Loucy (cell line): ENCODE measurements around the gene ARHGEF10L.

Experiments used
- H2AFZ ChIP-seq: fragments of 200-600 bp; sonication (generic); 2 replicates; pipeline ENCODE4 v1.6.0; 2016; ENCODE audit warnings: antibody characterized with exemption, mild to moderate bottlenecking, low read length, moderate library complexity
- H3F3A ChIP-seq: fragments of 200-600 bp; 2 replicates; pipeline ENCODE4 v1.6.0; 2016; ENCODE audit warnings: antibody characterized with exemption, low read depth, mild to moderate bottlenecking
- H3K27me3 ChIP-seq: fragments of 200-600 bp; sonication (generic); 2 replicates; pipeline ENCODE4 v1.6.1; 2014; ENCODE audit warnings: low read length, mild to moderate bottlenecking; ENCODE audit not compliant: insufficient read depth, poor library complexity, severe bottlenecking
- H3K36me3 ChIP-seq: fragments of 200-600 bp; sonication (generic); 2 replicates; pipeline ENCODE4 v1.6.1; 2016; ENCODE audit warnings: low read length; ENCODE audit not compliant: insufficient read depth
- H3K4me1 ChIP-seq: fragments of 200-600 bp; sonication (generic); 2 replicates; pipeline ENCODE4 v1.5.1; 2014; ENCODE audit warnings: low read length, mild to moderate bottlenecking; ENCODE audit not compliant: insufficient read depth, poor library complexity, severe bottlenecking
- H3K4me2 ChIP-seq: fragments of 200-600 bp; sonication (generic); 2 replicates; pipeline ENCODE4 v1.6.0; 2014; ENCODE audit warnings: antibody characterized with exemption, low read length, low read depth, mild to moderate bottlenecking; ENCODE audit not compliant: poor library complexity, severe bottlenecking
- H3K4me3 ChIP-seq: fragments of 200-600 bp; sonication (generic); 2 replicates; pipeline ENCODE4 v1.5.1; 2014; ENCODE audit warnings: low read length, mild to moderate bottlenecking, mixed read lengths; ENCODE audit not compliant: poor library complexity, severe bottlenecking
- H3K79me2 ChIP-seq: fragments of 200-600 bp; sonication (generic); 2 replicates; pipeline ENCODE4 v1.6.1; 2014; ENCODE audit warnings: low read length; ENCODE audit not compliant: insufficient read depth
- H3K9ac ChIP-seq: fragments of 200-600 bp; sonication (generic); 2 replicates; pipeline ENCODE4 v1.6.0; 2014; ENCODE audit warnings: mild to moderate bottlenecking, low read depth, low read length, moderate library complexity; ENCODE audit not compliant: poor library complexity, severe bottlenecking
- H3K9me2 ChIP-seq: fragments of 200-600 bp; sonication (generic); replicated peaks from 2 replicates; pipeline ENCODE4 v1.6.1; 2016; ENCODE audit warnings: low read depth, low read length, mixed read lengths
- H3K9me3 ChIP-seq: fragments of 200-600 bp; sonication (generic); 2 replicates; pipeline ENCODE4 v1.6.1; 2014; ENCODE audit warnings: mild to moderate bottlenecking, antibody characterized with exemption, low read length, low read depth; ENCODE audit not compliant: insufficient read depth
- H4K20me1 ChIP-seq: fragments of 200-600 bp; sonication (generic); 2 replicates; pipeline ENCODE4 v1.6.0; 2014; ENCODE audit warnings: antibody characterized with exemption, low read length, mild to moderate bottlenecking; ENCODE audit not compliant: insufficient read depth, poor library complexity, severe bottlenecking
- EZH2phosphoT487 ChIP-seq: fragments of 200-600 bp; IDR thresholded peaks from 2 replicates; pipeline ENCODE4 v1.6.1; 2018; ENCODE audit warnings: antibody characterized with exemption, mild to moderate bottlenecking, moderate library complexity, borderline replicate concordance
- TF ChIP-seq, protein P1 (sequence below): fragments of 200-600 bp; sonication (generic); conservative IDR thresholded peaks from 2 replicates; pipeline ENCODE4 v1.5.1; 2014; ENCODE audit warnings: mild to moderate bottlenecking, antibody characterized with exemption, low read length

The ARHGEF10L gene

DNA sequence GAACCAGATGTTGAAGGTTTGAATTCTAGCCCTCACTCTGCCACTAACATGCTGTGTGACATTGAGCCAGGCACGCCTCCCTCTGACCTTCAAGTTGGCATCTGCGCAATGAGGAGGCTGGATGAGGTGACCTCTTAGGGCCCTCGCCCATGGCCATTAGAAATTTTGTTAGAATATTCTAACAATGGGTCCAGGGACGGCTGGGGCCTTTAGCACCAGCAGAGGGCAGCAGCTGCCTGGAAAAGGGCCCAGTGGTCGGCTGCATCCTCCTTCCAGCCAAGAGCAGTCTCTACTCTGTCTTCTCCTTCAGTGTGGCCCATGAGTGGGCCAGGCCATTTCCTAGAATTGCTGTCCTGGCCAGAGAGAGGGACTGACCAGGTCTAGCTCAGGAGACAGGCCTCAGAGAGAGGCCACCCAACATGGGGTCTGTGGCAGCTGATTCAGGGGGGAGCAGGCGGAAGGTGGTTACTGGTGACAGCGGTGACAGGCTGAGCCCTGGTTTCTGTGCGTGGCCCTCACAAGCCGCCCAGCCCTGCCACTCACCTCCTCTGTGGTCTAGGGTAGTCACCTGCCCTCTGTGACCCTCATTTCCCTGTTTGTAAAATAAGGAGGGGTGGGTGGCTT, 114.3 kb downstream of the ARHGEF10L start:
- Histone ChIP-seq H3K9ac (no peak overlapping the region), H3K9me2 (no peaks in the 10 kb centered on the region), H3K36me3 (no peaks in the 10 kb centered on the region), H3K79me2 (no peaks in the 10 kb centered on the region), H3F3A (no peaks in the 10 kb centered on the region), H3K27me3 (no peaks in the 10 kb centered on the region), H3K4me1 (no peaks in the 10 kb centered on the region), H3K4me2 (no peak overlapping the region), H2AFZ (no peak overlapping the region), H4K20me1 (no peaks in the 10 kb centered on the region), H3K9me3 (no peaks in the 10 kb centered on the region), H3K4me3 (no peak overlapping the region)
- TF ChIP-seq EZH2phosphoT487 = no peak
- TF ChIP-seq, protein P1, sequence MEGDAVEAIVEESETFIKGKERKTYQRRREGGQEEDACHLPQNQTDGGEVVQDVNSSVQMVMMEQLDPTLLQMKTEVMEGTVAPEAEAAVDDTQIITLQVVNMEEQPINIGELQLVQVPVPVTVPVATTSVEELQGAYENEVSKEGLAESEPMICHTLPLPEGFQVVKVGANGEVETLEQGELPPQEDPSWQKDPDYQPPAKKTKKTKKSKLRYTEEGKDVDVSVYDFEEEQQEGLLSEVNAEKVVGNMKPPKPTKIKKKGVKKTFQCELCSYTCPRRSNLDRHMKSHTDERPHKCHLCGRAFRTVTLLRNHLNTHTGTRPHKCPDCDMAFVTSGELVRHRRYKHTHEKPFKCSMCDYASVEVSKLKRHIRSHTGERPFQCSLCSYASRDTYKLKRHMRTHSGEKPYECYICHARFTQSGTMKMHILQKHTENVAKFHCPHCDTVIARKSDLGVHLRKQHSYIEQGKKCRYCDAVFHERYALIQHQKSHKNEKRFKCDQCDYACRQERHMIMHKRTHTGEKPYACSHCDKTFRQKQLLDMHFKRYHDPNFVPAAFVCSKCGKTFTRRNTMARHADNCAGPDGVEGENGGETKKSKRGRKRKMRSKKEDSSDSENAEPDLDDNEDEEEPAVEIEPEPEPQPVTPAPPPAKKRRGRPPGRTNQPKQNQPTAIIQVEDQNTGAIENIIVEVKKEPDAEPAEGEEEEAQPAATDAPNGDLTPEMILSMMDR = peak; percentile 86

DNA sequence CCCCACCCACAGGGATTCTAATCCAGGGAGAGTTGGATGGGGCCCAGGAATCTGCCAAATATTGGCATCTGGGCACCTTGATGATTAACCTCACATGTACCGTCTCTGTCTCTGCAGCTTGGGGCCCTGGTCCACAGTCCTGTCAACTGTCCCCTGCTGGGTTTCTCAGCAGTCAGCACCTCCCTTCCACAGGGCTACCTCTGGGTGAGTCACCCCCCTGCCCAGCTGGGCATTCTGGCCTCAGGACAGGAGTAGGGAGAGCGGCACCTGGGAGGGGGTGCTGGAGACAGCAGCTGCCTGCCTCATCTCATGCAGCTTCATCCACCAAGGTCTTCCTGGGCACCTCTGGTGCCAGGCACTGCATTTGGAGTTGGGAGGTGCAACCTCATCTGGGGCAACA, 115.0 kb downstream of the ARHGEF10L start:
- Histone ChIP-seq H3K36me3 (no peaks in the 10 kb centered on the region), H3K9me2 (no peaks in the 10 kb centered on the region), H3F3A (no peaks in the 10 kb centered on the region), H3K9ac (no peak overlapping the region), H3K9me3 (no peaks in the 10 kb centered on the region), H2AFZ (no peak overlapping the region), H3K4me2 (no peak overlapping the region), H3K27me3 (no peaks in the 10 kb centered on the region), H4K20me1 (no peaks in the 10 kb centered on the region), H3K4me1 (no peaks in the 10 kb centered on the region), H3K4me3 (no peak overlapping the region), H3K79me2 (no peaks in the 10 kb centered on the region)
- no peak for TF ChIP-seq EZH2phosphoT487
- TF ChIP-seq, protein P1 = no peak

DNA sequence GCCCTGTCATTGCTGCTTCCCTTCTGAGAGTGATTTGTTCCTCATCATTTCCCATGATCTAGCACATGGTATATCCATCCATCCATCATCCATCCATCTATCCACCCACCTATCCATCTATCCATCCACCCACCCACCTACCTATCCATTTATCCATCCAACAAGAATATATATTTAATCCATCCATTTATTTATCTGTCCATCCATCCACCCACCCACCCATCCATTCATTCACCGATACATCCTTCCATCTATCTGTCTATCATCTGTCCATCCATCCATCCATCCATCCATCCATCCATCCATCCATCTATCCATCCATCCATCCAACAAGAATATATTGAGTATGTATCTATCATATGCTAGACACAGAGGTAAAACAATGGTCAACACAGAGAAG, 115.7 kb downstream of the ARHGEF10L start:
- H3K4me3 ChIP-seq = no peak overlapping the region
- no peak for TF ChIP-seq EZH2phosphoT487
- TF ChIP-seq, protein P1 = no peak
- no peaks in the 10 kb centered on the region for H3K79me2 ChIP-seq
- H3K9me3 ChIP-seq = no peaks in the 10 kb centered on the region
- no peaks in the 10 kb centered on the region for H3K4me1 ChIP-seq
- H3F3A ChIP-seq = no peaks in the 10 kb centered on the region
- no peak overlapping the region for H3K4me2 ChIP-seq
- no peaks in the 10 kb centered on the region for H3K9me2 ChIP-seq
- H2AFZ ChIP-seq = no peak overlapping the region
- no peaks in the 10 kb centered on the region for H4K20me1 ChIP-seq
- no peak overlapping the region for H3K9ac ChIP-seq
- H3K36me3 ChIP-seq = no peaks in the 10 kb centered on the region
- no peaks in the 10 kb centered on the region for H3K27me3 ChIP-seq
